ENCODE data around the gene ID1. TPM values are rescaled to one million over a fixed set of nuclear protein-coding genes. Genes with fewer than 3 reads are reported as not detected.

ID1 gene, protein sequence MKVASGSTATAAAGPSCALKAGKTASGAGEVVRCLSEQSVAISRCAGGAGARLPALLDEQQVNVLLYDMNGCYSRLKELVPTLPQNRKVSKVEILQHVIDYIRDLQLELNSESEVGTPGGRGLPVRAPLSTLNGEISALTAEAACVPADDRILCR
- 10 to 100 TPM in 5 of 6 donors, 1 to 10 TPM in 1; 9.5 to 39.3 (median 17.4) TPM for total RNA-seq
- polyA plus RNA-seq = 10 to 100 TPM; 50.9 to 64.7 TPM

DNA sequence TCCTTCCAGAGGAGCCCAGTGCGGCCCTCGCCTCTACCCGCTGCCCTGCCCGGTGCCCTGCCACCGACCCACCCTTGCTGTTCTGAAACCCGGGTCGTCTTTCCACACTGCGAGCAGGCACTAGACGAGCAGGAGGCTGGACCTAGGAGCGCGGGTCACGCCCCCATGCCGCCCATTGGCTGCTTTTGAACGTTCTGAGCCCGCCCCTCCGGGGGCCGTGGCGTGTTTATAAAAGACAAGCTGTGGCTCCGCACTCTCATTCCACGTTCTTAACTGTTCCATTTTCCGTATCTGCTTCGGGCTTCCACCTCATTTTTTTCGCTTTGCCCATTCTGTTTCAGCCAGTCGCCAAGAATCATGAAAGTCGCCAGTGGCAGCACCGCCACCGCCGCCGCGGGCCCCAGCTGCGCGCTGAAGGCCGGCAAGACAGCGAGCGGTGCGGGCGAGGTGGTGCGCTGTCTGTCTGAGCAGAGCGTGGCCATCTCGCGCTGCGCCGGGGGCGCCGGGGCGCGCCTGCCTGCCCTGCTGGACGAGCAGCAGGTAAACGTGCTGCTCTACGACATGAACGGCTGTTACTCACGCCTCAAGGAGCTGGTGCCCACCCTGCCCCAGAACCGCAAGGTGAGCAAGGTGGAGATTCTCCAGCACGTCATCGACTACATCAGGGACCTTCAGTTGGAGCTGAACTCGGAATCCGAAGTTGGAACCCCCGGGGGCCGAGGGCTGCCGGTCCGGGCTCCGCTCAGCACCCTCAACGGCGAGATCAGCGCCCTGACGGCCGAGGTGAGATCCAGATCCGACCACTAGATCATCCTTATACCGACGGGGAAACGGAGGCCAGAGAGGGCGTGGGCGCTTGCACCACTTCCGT lies at the start of gene ID1:
Gene ID1 (plus strand): TSS at position 259 of the 871 bp plus-strand sequence. CDS start 99 bp downstream, at position 358.
- Histone ChIP-seq H3K27ac (peak within 1 kb of the TSS; percentile 18 to 78 (median 72)), H3K9me3 (no peaks in the 10 kb centered on the region), H3K36me3 (no peaks in the 10 kb centered on the region), H3K27me3 (no peaks in the 10 kb centered on the region), H3K4me3 (peak within 1 kb of the TSS; percentile 40 to 77 (median 68)), H3K4me1 (peaks cover 3 to 25% (median 4%) of the 10 kb centered on the region in 3 donors)
- TF ChIP-seq, protein P1, sequence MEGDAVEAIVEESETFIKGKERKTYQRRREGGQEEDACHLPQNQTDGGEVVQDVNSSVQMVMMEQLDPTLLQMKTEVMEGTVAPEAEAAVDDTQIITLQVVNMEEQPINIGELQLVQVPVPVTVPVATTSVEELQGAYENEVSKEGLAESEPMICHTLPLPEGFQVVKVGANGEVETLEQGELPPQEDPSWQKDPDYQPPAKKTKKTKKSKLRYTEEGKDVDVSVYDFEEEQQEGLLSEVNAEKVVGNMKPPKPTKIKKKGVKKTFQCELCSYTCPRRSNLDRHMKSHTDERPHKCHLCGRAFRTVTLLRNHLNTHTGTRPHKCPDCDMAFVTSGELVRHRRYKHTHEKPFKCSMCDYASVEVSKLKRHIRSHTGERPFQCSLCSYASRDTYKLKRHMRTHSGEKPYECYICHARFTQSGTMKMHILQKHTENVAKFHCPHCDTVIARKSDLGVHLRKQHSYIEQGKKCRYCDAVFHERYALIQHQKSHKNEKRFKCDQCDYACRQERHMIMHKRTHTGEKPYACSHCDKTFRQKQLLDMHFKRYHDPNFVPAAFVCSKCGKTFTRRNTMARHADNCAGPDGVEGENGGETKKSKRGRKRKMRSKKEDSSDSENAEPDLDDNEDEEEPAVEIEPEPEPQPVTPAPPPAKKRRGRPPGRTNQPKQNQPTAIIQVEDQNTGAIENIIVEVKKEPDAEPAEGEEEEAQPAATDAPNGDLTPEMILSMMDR (IDR thresholded peaks at IDR 0.05) = no peak
- WGBS, 2 donors = 3 to 4% methylated on average over 69 to 74 of the region's 74 CpGs
- intact Hi-C loops (cut with DNase I) = loop anchor here in 1 of 3 donors (5.0 kb wide), 1 partner anchor 33 kb away; no protein-coding TSS in a partner anchor
- ATAC-seq (peak; percentile 86 to 93 (median 90)), DNase-seq (peak; percentile 87 to 95 (median 90)), FAIRE-seq (no peak)

DNA sequence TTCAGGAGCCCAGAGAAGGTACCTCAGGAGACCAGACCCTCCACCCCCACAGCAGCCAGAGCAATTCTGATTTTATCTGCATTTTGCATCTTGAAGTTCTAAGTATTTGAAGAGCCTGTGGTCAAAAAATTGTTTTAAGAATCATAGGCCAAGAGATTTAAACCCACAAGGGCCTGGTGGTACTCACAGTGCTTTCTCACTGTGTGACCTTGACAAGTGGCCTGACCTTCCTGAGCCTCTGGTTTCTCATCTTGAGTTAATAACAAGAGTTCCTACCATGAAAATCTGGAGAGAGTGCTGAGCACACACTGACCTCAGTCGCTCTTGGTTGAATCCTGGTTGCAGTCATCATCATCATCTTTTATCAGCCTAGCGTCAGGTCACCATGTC lies 45.4 kb upstream of the ID1 start:
- TF ChIP-seq, protein P1 (IDR thresholded peaks at IDR 0.05) = no peak
- FAIRE-seq (no peak), DNase-seq (no peak), ATAC-seq (no peak)
- 89 to 90% methylated on average over 2 of the region's 2 CpGs for WGBS, 2 donors
- intact Hi-C loops (cut with DNase I) = loop anchor here in 2 of 3 donors (5.0 to 10.0 kb wide), 2 partner anchors 53 to 55 kb away; no protein-coding TSS in a partner anchor
- no peaks in the 10 kb centered on the region for H3K27me3 ChIP-seq
- no peak overlapping the region for H3K4me3 ChIP-seq
- H3K36me3 ChIP-seq = peaks cover 0 to 51% (median 25%) of the 10 kb centered on the region in 3 donors
- no peaks in the 10 kb centered on the region for H3K4me1 ChIP-seq
- peak overlapping the region in 1 of 4 donors; percentile 2 for H3K27ac ChIP-seq
- H3K9me3 ChIP-seq = no peaks in the 10 kb centered on the region

DNA sequence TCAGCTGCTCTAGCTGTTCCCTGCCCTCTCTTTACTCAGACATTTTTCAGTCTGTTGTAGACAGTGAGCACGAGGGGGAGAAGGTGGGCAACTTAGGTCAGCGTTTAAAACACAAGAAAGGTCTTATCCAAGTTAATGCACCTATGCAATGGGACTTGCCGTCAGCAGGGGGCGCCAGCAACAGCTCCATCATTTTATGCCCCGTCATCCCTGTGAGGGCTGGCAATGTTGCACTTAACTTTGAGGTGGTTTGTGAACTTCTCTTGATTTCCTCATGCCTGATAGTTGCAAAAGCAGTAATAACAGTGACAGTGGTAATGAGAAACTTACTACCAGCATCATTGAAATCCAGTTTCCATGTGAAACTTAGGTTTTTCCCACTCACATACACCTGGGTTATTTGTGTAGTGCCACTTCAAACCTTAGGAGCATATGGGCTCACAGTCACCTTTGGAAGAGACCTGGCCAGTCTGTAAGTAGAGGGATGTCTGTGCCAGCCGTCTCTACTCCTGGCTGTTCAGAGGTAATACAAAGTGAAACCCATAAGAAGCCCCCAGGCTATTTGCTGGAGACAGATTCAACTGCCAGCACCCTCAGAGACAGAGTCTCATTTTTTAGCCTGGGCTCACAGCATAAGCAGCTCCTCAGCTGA lies 44.9 kb upstream of the ID1 start:
- WGBS, 2 donors = 29 to 30% methylated on average over 6 of the region's 6 CpGs
- Histone ChIP-seq H3K4me1 (no peaks in the 10 kb centered on the region), H3K9me3 (no peaks in the 10 kb centered on the region), H3K36me3 (peaks cover 0 to 51% (median 23%) of the 10 kb centered on the region in 3 donors), H3K27me3 (no peaks in the 10 kb centered on the region), H3K4me3 (no peak overlapping the region), H3K27ac (peak overlapping the region in 1 of 4 donors; percentile 52)
- peak in 4 of 6 donors; percentile 39 to 77 (median 62) for DNase-seq
- TF ChIP-seq, protein P1 (IDR thresholded peaks at IDR 0.05) = peak; percentile 64 to 80 (median 73)
- ATAC-seq = peak; percentile 36 to 65 (median 58)
- no peak for FAIRE-seq
- intact Hi-C loops (cut with DNase I) = loop anchor here in 1 of 3 donors (5.0 kb wide), 1 partner anchor 52 kb away; no protein-coding TSS in a partner anchor

DNA sequence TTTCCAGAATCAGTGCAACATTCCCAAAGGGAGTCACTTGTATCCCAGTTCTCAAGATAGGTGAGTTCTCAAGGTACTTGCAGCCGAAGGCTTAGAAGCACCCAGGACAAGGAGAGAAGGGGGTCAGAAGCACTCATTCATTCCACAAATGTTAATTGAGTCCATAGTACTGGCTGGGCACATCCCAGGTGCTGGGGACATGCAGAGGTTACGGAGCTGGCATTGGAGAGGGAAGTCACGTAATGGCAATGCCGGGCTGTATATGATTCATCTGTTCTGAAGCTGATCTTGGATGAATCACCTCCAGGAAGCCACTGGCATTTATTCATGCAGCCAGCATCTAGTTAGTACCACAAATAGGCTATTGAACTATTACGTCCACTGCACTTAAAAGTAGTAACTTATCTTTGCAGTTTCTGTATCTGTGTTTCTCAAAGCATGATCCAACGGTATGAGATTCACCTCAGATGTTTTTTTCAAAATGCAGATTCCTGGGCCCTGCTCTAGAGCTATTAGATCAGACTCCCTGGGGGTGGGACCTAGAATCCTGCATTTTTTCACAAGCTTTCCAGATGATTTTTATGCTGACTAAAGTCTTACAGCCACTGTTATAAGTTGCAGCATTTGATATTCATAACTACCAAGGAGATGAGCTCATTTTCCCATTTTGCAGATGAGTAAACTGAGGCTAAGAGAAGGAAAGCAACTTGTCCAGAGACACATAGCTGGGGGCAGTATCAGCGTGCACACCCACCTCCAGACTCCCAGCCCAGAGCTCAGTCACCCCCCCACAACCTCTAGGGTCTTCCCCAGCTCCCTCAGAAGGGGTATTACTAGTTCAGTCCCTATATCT lies 44.1 kb upstream of the ID1 start:
- no peaks in the 10 kb centered on the region for H3K4me1 ChIP-seq
- H3K27me3 ChIP-seq = no peaks in the 10 kb centered on the region
- no peaks in the 10 kb centered on the region for H3K9me3 ChIP-seq
- FAIRE-seq = no peak
- DNase-seq = no peak
- H3K36me3 ChIP-seq = peaks cover 0 to 55% (median 26%) of the 10 kb centered on the region in 3 donors
- H3K27ac ChIP-seq = peak overlapping the region in 1 of 4 donors; percentile 52
- peak in 3 of 4 donors; percentile 9 to 60 (median 22) for ATAC-seq
- H3K4me3 ChIP-seq = no peak overlapping the region
- intact Hi-C loops (cut with DNase I) = loop anchor here in 1 of 3 donors (5.0 kb wide), 1 partner anchor 51 kb away; no protein-coding TSS in a partner anchor
- TF ChIP-seq, protein P1 (IDR thresholded peaks at IDR 0.05) = no peak
- WGBS, 2 donors = 75 to 84% methylated on average over 7 of the region's 7 CpGs

Measured in pancreas (tissue), 10 donors.